ENCODE data around the gene FBXO48. TPM values are rescaled to one million over a fixed set of nuclear protein-coding genes. Genes with fewer than 3 reads are reported as not detected.
A peak's percentile ranks its signal among the peaks of the same experiment; 100 is the strongest.
"Not testable (repeated sequence)": the region's sequence is repeated elsewhere in the genome, so short reads cannot be mapped to it uniquely, and the experiment has no call there.

Gene FBXO48
- total RNA-seq, 2 donors from 2014 or later: 0.78 to 3.0 TPM

- H3K27ac ChIP-seq: no peak overlapping the region
- no peak overlapping the region for H3K4me3 ChIP-seq
- no peaks in the 10 kb centered on the region for H3K9me3 ChIP-seq
- DNase-seq (peak; percentile 25 to 54 (median 42)), ATAC-seq (peak; percentile 41)
- no peaks in the 10 kb centered on the region for H3K4me1 ChIP-seq
- WGBS, 2 donors: 71 to 72% methylated on average over 5 of the region's 5 CpGs
- no peak for TF ChIP-seq POLR2A (IDR thresholded peaks at IDR 0.05)
- TF ChIP-seq, protein P1, sequence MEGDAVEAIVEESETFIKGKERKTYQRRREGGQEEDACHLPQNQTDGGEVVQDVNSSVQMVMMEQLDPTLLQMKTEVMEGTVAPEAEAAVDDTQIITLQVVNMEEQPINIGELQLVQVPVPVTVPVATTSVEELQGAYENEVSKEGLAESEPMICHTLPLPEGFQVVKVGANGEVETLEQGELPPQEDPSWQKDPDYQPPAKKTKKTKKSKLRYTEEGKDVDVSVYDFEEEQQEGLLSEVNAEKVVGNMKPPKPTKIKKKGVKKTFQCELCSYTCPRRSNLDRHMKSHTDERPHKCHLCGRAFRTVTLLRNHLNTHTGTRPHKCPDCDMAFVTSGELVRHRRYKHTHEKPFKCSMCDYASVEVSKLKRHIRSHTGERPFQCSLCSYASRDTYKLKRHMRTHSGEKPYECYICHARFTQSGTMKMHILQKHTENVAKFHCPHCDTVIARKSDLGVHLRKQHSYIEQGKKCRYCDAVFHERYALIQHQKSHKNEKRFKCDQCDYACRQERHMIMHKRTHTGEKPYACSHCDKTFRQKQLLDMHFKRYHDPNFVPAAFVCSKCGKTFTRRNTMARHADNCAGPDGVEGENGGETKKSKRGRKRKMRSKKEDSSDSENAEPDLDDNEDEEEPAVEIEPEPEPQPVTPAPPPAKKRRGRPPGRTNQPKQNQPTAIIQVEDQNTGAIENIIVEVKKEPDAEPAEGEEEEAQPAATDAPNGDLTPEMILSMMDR (IDR thresholded peaks at IDR 0.05): no peak
- intact Hi-C loops (cut with DNase I): no loop called here
- no peaks in the 10 kb centered on the region for H3K36me3 ChIP-seq (replicated peaks in 1 of 2; ENCODE audit: insufficient read depth in 1 of 2, low read depth in 2 of 2)
- H3K27me3 ChIP-seq: no peaks in the 10 kb centered on the region
Measured at GRCh38 chr2:68452158-68452900, 14.8 kb downstream of the FBXO48 start.

DNA sequence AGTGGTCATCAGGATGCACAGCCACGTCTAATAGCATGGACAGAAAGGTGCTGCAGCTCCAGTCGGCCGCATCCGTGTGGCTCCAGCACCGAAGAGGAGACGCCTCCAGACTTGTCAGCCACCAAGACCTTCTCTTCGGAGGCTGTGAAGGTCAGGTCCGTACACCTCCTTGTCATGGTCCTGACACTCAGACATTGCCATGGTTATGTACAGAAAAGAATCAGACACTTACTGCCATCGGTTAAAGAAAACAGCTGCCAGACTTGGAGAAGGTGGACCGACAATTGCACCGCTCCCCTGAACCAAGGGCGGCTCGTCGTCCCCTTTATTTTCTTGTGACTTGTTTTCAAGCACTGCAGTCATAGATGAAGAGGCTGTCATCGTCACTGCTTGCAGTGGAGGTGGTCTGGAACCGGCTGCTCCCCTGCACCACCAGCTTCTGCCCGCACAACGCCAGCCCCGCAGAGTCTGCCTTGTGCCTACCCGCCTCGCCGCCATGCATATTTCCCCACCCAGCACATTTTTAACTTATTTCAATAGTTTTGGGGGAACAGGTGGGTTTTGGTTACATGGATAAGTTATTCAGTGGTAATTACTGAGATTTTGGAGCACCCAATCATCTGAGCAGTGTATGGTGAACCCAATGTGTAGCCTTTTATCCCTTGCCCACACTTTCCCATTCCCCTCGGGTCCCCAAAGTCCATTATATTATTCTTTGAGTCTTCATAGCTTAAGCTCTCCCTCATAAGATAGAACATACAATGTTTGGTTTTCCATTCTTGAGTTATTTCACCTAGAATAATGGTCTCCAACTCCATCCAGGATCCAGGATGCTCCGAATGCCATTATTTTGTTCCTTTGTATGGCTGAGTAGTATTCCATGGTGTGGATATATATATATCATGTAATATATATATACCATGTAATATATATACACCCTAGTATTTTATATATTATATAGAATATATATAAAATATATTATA is 18.1 kb downstream of the FBXO48 start:
- Histone ChIP-seq H3K36me3 (replicated peaks in 1 of 2; ENCODE audit: insufficient read depth in 1 of 2, low read depth in 2 of 2) (no peaks in the 10 kb centered on the region), H3K27me3 (no peaks in the 10 kb centered on the region), H3K4me1 (no peaks in the 10 kb centered on the region), H3K27ac (no peak overlapping the region), H3K4me3 (no peak overlapping the region), H3K9me3 (no peaks in the 10 kb centered on the region)
- TF ChIP-seq, protein P1 (IDR thresholded peaks at IDR 0.05): no peak
- TF ChIP-seq POLR2A (IDR thresholded peaks at IDR 0.05): no peak
- WGBS, 2 donors: 91 to 97% methylated on average over 21 to 23 of the region's 24 CpGs
- DNase-seq: peak in 3 of 4 donors; percentile 10 to 39 (median 17)
- intact Hi-C loops (cut with DNase I): loop anchor here (10.0 kb wide), 1 partner anchor 324 kb away; no protein-coding TSS in a partner anchor
- ATAC-seq: peak; percentile 54

DNA sequence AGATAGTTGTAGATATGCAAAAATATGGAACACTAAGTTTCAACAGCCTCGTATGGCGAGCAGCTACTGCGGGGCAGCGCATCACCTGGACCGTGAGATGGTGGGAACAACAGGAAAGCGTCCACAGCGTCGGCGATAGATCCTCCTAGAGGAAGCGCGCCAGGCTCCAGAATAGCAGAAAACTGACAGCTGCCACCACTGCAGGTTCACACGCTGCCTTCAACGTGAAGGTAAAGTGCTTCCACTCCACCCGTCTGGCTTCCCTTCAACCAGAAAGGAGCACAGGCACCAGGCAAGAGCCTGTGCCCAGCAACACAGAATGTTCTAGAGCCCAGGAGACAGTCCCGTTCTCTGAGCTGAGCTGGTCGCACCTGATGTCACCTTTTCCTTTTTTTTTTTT is 20.0 kb downstream of the FBXO48 start:
- no peaks in the 10 kb centered on the region for H3K9me3 ChIP-seq
- H3K4me1 ChIP-seq: no peaks in the 10 kb centered on the region
- no peaks in the 10 kb centered on the region for H3K36me3 ChIP-seq (replicated peaks in 1 of 2; ENCODE audit: insufficient read depth in 1 of 2, low read depth in 2 of 2)
- no peak for ATAC-seq
- H3K27me3 ChIP-seq: no peaks in the 10 kb centered on the region
- H3K27ac ChIP-seq: no peak overlapping the region
- no peak for DNase-seq
- H3K4me3 ChIP-seq: no peak overlapping the region
- intact Hi-C loops (cut with DNase I): loop anchor here (10.0 kb wide), 1 partner anchor 322 kb away; no protein-coding TSS in a partner anchor
- 85% methylated on average over 16 of the region's 16 CpGs for WGBS, 2 donors
- TF ChIP-seq, protein P1 (IDR thresholded peaks at IDR 0.05): no peak
- TF ChIP-seq POLR2A (IDR thresholded peaks at IDR 0.05): no peak

DNA sequence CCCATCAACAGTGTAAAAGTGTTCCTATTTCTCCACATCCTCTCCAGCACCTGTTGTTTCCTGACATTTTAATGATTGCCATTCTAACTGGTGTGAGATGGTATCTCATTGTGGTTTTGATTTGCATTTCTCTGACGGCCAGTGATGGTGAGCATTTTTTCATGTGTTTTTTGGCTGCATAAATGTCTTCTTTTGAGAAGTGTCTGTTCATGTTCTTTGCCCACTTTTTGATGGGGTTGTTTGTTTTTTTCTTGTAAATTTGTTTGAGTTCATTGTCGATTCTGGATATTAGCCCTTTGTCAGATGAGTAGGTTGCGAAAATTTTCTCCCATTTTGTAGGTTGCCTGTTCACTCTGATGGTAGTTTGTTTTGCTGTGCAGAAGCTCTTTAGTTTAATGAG is 20.7 kb downstream of the FBXO48 start:
- not testable (repeated sequence) for H3K36me3 ChIP-seq (replicated peaks in 1 of 2; ENCODE audit: insufficient read depth in 1 of 2, low read depth in 2 of 2); ATAC-seq; H3K27me3 ChIP-seq; H3K9me3 ChIP-seq; H3K4me3 ChIP-seq; DNase-seq; H3K27ac ChIP-seq; H3K4me1 ChIP-seq
- 78 to 85% methylated on average over 3 of the region's 3 CpGs for WGBS, 2 donors
- intact Hi-C loops (cut with DNase I): loop anchor here (10.0 kb wide), 1 partner anchor 322 kb away; no protein-coding TSS in a partner anchor

DNA sequence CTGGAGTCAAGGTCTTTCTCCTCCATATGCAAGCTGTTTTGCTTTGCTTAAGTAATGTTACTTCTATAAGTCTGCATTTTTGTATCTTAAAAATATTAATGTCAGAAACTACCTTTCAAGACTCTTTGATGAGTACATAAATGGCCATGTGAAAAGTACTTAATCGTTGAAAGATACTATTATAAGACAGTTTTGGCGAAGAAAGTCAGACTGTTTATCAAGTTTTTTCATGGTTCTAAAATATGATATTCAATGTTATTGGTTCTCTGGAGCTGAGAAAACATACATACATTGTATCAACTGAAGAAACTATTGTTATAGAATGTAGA is 25.1 kb downstream of the FBXO48 start:
- DNase-seq (no peak), ATAC-seq (no peak)
- intact Hi-C loops (cut with DNase I): loop anchor here (10.0 kb wide), 1 partner anchor 317 kb away; no protein-coding TSS in a partner anchor
- Histone ChIP-seq H3K27ac (no peak overlapping the region), H3K9me3 (no peaks in the 10 kb centered on the region), H3K36me3 (replicated peaks in 1 of 2; ENCODE audit: insufficient read depth in 1 of 2, low read depth in 2 of 2) (no peaks in the 10 kb centered on the region), H3K4me1 (peaks cover 22% of the 10 kb centered on the region), H3K4me3 (no peak overlapping the region), H3K27me3 (no peaks in the 10 kb centered on the region)
- TF ChIP-seq POLR2A (IDR thresholded peaks at IDR 0.05): no peak
- TF ChIP-seq, protein P1 (IDR thresholded peaks at IDR 0.05): no peak
- WGBS, 2 donors: 49 to 51% methylated on average over 2 of the region's 2 CpGs
